GM12878 (cell line): Measurements from ENCODE around the gene NEK11. TPM values are rescaled to one million over a fixed set of nuclear protein-coding genes. Genes with fewer than 3 reads are reported as not detected.

Experiments used
- ATAC-seq: fragments of 200-7000 bp; cut with Tn5 transposase; 3 replicates; pipeline ENCODE4 v1.9.1; 2020; ENCODE audit warnings: mild to moderate bottlenecking, moderate library complexity
- BruUV-seq: library from RNA; stranded (reverse); fragments of 400-500 nt; replicated peaks from 2 replicates; lab custom pipeline; 2021; lab: Mats Ljungman, UMichigan
- CTCF ChIA-PET: fragments of 300-600 bp; sonication (Branson Sonifier 250); formaldehyde crosslinking; extraction: SDS; loops from one replicate; lab custom pipeline; 2021; ENCODE audit warnings: inconsistent platforms; lab: Yijun Ruan, JAX
- POLR2A ChIA-PET: fragments of 350-600 bp; formaldehyde crosslinking; extraction: SDS; loops from one replicate; lab custom pipeline; 2021; ENCODE audit warnings: inconsistent platforms; lab: Charles Lee
- RAD21 ChIA-PET: fragments of 300-600 bp; sonication (Branson Sonifier 250); formaldehyde crosslinking; loops from one replicate; lab custom pipeline; 2023; ENCODE audit warnings: antibody characterized with exemption; ENCODE audit not compliant: unreplicated experiment; lab: Charles Lee
- SMC1A ChIA-PET: fragments of 300-600 bp; sonication (Branson Sonifier 250); formaldehyde crosslinking; loops from one replicate; lab custom pipeline; 2023; ENCODE audit not compliant: unreplicated experiment, uncharacterized antibody; lab: Charles Lee
- DNase-seq: peaks from one replicate; pipeline ENCODE4 v3.0.0-alpha.2; 2011; ENCODE audit warnings: low read depth, low spot score
- FAIRE-seq: peaks from 3 replicates; lab custom pipeline; 2011; peaks lifted over from hg19 to GRCh38; lab: Jason Lieb, UNC
- H2AFZ ChIP-seq: 2 replicates; pipeline ENCODE4 v1.6.0; 2011; ENCODE audit warnings: low read depth, low read length, control low read depth; ENCODE audit not compliant: control insufficient read depth
- H3K27ac ChIP-seq: 2 replicates; pipeline ENCODE4 v1.5.1; 2011; ENCODE audit warnings: control low read depth; ENCODE audit not compliant: control insufficient read depth, insufficient read depth
- H3K27me3 ChIP-seq, 2 experiments: replicated peaks in 1 of 2; 2 replicates each; pipeline versions ENCODE4 v1.6.0 to v1.6.1; 2011; ENCODE audit warnings: low read length in 1 of 2; ENCODE audit not compliant: control insufficient read depth in 2 of 2, insufficient read depth in 2 of 2
- H3K36me3 ChIP-seq, 2 experiments: 2 replicates each; pipeline ENCODE4 v1.5.1; 2011; ENCODE audit warnings: low read length in 1 of 2; ENCODE audit not compliant: control insufficient read depth in 2 of 2, insufficient read depth in 2 of 2
- H3K4me1 ChIP-seq: 2 replicates; pipeline ENCODE4 v1.6.1; 2011; ENCODE audit warnings: mild to moderate bottlenecking, low read length, moderate library complexity, mixed read lengths; ENCODE audit not compliant: control insufficient read depth, insufficient read depth
- H3K4me2 ChIP-seq: 2 replicates; pipeline ENCODE4 v1.6.0; 2011; ENCODE audit warnings: control low read depth; ENCODE audit not compliant: control insufficient read depth, insufficient read depth
- H3K4me3 ChIP-seq: fragments of 200-600 bp; sonication (generic); 2 replicates; pipeline ENCODE4 v1.5.1; 2016
- H3K79me2 ChIP-seq: 2 replicates; pipeline ENCODE4 v1.6.0; 2011; ENCODE audit warnings: low read length; ENCODE audit not compliant: control insufficient read depth, insufficient read depth
- H3K9ac ChIP-seq: 2 replicates; pipeline ENCODE4 v1.8.0; 2011; ENCODE audit warnings: low read length, control low read depth, mixed read lengths; ENCODE audit not compliant: control insufficient read depth, insufficient read depth
- H3K9me3 ChIP-seq: replicated peaks from 3 replicates; pipeline ENCODE4 v1.5.1; 2011; ENCODE audit warnings: mild to moderate bottlenecking, low read length; ENCODE audit not compliant: control insufficient read depth, insufficient read depth
- H4K20me1 ChIP-seq: 2 replicates; pipeline ENCODE4 v1.6.0; 2011; ENCODE audit not compliant: control insufficient read depth, insufficient read depth
- CBX3 ChIP-seq: fragments of 200-600 bp; sonication (generic); IDR thresholded peaks from 2 replicates; pipeline ENCODE4 v1.6.1; 2016; ENCODE audit warnings: low read depth, borderline replicate concordance
- HCFC1 ChIP-seq: fragments of 150-350 bp; IDR thresholded peaks from 2 replicates; pipeline ENCODE4 v1.6.1; 2014; ENCODE audit warnings: low read length
- HDAC6 ChIP-seq: fragments of 200-600 bp; sonication (generic); IDR thresholded peaks from one replicate; pipeline ENCODE4 v1.8.0; 2017; ENCODE audit warnings: antibody characterized with exemption; ENCODE audit not compliant: unreplicated experiment
- IRF3 ChIP-seq: fragments of 450-650 bp; IDR thresholded peaks from 2 replicates; pipeline ENCODE4 v1.6.1; 2014; ENCODE audit warnings: mild to moderate bottlenecking
- PAX8 ChIP-seq: fragments of 450-650 bp; IDR thresholded peaks from 2 replicates; pipeline ENCODE4 v1.6.1; 2017; ENCODE audit warnings: mild to moderate bottlenecking, moderate library complexity
- REST ChIP-seq: IDR thresholded peaks from 2 replicates; pipeline ENCODE4 v1.6.1; 2012; ENCODE audit warnings: mild to moderate bottlenecking, low read depth, low read length
- SIN3A ChIP-seq: IDR thresholded peaks from 2 replicates; pipeline ENCODE4 v1.6.1; 2012; ENCODE audit warnings: low read depth, low read length, improper control_type of control experiment
- SMAD5 ChIP-seq: IDR thresholded peaks from 2 replicates; pipeline ENCODE4 v1.6.1; 2016; ENCODE audit warnings: antibody characterized with exemption, low read depth
- SP1 ChIP-seq: IDR thresholded peaks from one replicate; pipeline ENCODE4 v1.6.1; 2011; ENCODE audit warnings: low read depth, low read length
- SUZ12 ChIP-seq: fragments of 200-600 bp; sonication (generic); IDR thresholded peaks from one replicate; pipeline ENCODE4 v1.6.1; 2018; ENCODE audit warnings: antibody characterized with exemption, mild to moderate bottlenecking; ENCODE audit not compliant: unreplicated experiment
- ZBTB33 ChIP-seq: fragments of 450-650 bp; IDR thresholded peaks from 2 replicates; pipeline ENCODE4 v1.6.1; 2017; ENCODE audit warnings: mild to moderate bottlenecking
- ZNF622 ChIP-seq: fragments of 450-650 bp; IDR thresholded peaks from 2 replicates; pipeline ENCODE4 v1.6.1; 2017; ENCODE audit warnings: mild to moderate bottlenecking, inconsistent platforms
- WGBS: methylation state at CpG from one replicate; pipeline ENCODE4 v1.1.6; 2016; ENCODE audit warnings: low lambda C conversion rate; ENCODE audit not compliant: insufficient replicate concordance, insufficient coverage; ENCODE audit errors: missing lambda C conversion rate; 5-methylcytosine and 5-hydroxymethylcytosine counted together
- in situ Hi-C: fragments of 300-500 bp; cut with MboI; formaldehyde crosslinking; loops from 9 replicates; pipeline ENCODE4 v1.14.3; 2018; ENCODE audit warnings: mixed read lengths
- intact Hi-C: fragments of 100-400 bp; cut with micrococcal nuclease; formaldehyde crosslinking; loops from one replicate; pipeline ENCODE4 v1.14.2; 2022; ENCODE audit not compliant: unreplicated experiment
- polyA plus RNA-seq, 11 experiments: library from polyadenylated mRNA; depleted of rRNA in 4 of 11; unstranded in 6 of 11; stranded (reverse) in 5 of 11; fragments of >200 nt; fragmentation: Nextera tagmentation in 4 of 11; fragmentation: Illumina TruSeq in 1 of 11; extraction: Ambion mirVana in 4 of 11; extraction: Trizol in 1 of 11; gene quantifications; 1 replicate in 1 of 11; 2 replicates in 10 of 11; pipeline versions ENCODE4 v1.2.1 to v1.2.3, GENCODE V29; 2011 to 2016; ENCODE audit warnings: inconsistent platforms in 2 of 11, missing spikeins in 2 of 11, low read depth in 1 of 11
- total RNA-seq, 4 experiments: library from RNA; depleted of rRNA in 3 of 4; stranded (reverse); fragments of >200 nt in 3 of 4; fragmentation: Illumina TruSeq in 1 of 4; extraction: Trizol in 1 of 4; gene quantifications; 2 replicates each; pipeline versions ENCODE4 v1.2.1 to v1.2.3, GENCODE V29; 2013 to 2021

NEK11 gene
- total and polyA plus RNA-seq, 10 of the 15 experiments (the other 5 are each of a cell fraction or from before 2014, with no cell fraction given): 0.05 to 0.94 (median 0.36) TPM; not detected in 1

- Histone ChIP-seq H3K9ac (no peak overlapping the region), H3K9me3 (no peaks in the 10 kb centered on the region), H3K4me1 (no peaks in the 10 kb centered on the region), H2AFZ (no peak overlapping the region), H3K27ac (no peak overlapping the region), H4K20me1 (no peaks in the 10 kb centered on the region), H3K79me2 (no peaks in the 10 kb centered on the region), H3K36me3 (no peaks in the 10 kb centered on the region), H3K4me2 (no peak overlapping the region), H3K4me3 (no peak overlapping the region), H3K27me3 (no peaks in the 10 kb centered on the region)
- no peak for DNase-seq
- ChIA-PET SMC1A (no interaction called here), RAD21 (no interaction called here), POLR2A (no interaction called here), CTCF (no interaction called here)
- no peak for ATAC-seq
- in situ Hi-C loops (no loop called here), intact Hi-C loops (no loop called here)
- FAIRE-seq: no peak
- TF ChIP-seq ZNF622: no peak
- no peak for TF ChIP-seq SUZ12
- no peak for TF ChIP-seq IRF3
- TF ChIP-seq HDAC6: no peak
- TF ChIP-seq SP1: no peak
- TF ChIP-seq CBX3: no peak
- no peak for TF ChIP-seq SMAD5
- TF ChIP-seq REST: no peak
- no peak for TF ChIP-seq SIN3A
- TF ChIP-seq ZBTB33: no peak
- no peak for TF ChIP-seq PAX8
- TF ChIP-seq HCFC1: no peak
- WGBS: 17% methylated on average over 1 of the region's 1 CpG
- BruUV-seq: no TSS peak
These were observed 114.2 kb downstream of the NEK11 start for GRCh38 chr3:131140891-131141290.
